ENCODE results near the gene FOXJ2. TPM values are rescaled to one million over a fixed set of nuclear protein-coding genes. Genes with fewer than 3 reads are reported as not detected.
A peak's percentile ranks its signal among the peaks of the same experiment; 100 is the strongest.
"Not testable (repeated sequence)": the region's sequence is repeated elsewhere in the genome, so short reads cannot be mapped to it uniquely, and the experiment has no call there.

Gene FOXJ2
- total RNA-seq, result 16.4 TPM
- long read RNA-seq, partial matches to known transcripts, result 2 of 5 reads
- long read RNA-seq, other reads (novel, unspliced or antisense), result 3 of 5 reads

GRCh38 chr12:8032242-8033152 is at the start of gene FOXJ2:
TSS of gene FOXJ2 (plus strand) at chr12:8032716. CDS start at chr12:8039833, 7,117 bp downstream.
- peak; percentile 95 for DNase-seq (ENCODE audit: low spot score)

DNA sequence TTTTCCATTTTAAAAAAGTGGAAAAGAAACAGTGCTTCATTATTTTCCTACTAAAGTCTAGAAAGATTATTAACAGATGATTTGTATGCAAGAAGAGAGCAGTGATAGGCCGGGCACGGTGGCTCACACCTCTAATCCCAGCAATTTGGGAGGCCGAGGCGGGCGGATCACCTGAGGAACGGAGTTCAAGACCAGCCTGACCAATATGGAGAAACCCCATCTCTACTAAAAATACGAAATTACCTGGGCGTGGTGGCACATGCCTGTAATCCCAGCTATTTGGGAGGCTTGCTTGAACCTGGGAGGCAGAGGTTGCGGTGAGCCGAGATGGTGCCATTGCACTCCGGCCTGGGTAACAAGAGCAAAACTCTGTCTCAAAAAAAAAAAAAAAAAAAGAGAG is 49.5 kb upstream of the FOXJ2 start:
- DNase-seq (ENCODE audit: low spot score), result not testable (repeated sequence)

DNA sequence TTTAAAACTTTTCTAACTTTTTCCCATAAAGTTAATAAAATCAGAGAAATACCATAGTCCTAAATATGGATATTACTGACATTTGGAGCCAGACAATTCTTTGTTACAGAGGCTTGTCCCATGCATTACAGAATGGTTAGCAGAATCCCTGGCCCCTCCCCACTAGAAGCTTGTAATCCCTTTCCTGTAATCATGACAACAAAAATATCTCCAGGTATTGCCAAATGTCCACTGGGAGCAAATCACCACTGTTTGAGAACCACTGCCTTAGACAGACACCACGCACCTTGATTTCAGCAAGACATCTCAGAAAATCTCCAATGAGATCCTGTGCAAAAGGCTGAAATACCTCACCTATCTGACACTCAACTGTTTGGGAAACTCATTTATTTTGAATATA is 49.1 kb upstream of the FOXJ2 start:
- DNase-seq (ENCODE audit: low spot score), result not testable (repeated sequence)

DNA sequence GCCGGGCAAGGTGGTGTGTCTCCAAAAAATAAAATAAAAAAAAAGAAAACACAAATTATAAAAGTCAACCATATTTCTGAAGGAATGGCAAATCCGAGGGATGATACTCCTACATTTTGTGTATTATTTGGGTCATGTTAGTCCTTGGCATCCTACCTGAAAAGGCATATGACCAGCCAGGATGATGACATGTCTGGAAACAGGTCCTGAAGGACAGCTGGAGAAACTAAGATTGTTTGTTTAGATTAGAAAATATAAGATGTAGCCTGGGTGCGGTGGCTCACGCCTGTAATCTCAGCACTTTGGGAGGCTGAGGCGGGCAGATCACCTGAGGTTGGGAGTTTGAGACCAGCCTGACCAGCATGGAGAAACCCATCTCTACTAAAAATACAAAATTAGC is 47.6 kb upstream of the FOXJ2 start:
- no peak for DNase-seq (ENCODE audit: low spot score)

GRCh38 chr12:7985802-7986418 is 46.6 kb upstream of the FOXJ2 start:
- DNase-seq (ENCODE audit: low spot score), result no peak

GRCh38 chr12:7989827-7990491 is 42.6 kb upstream of the FOXJ2 start:
- peak; percentile 75 for DNase-seq (ENCODE audit: low spot score)

DNA sequence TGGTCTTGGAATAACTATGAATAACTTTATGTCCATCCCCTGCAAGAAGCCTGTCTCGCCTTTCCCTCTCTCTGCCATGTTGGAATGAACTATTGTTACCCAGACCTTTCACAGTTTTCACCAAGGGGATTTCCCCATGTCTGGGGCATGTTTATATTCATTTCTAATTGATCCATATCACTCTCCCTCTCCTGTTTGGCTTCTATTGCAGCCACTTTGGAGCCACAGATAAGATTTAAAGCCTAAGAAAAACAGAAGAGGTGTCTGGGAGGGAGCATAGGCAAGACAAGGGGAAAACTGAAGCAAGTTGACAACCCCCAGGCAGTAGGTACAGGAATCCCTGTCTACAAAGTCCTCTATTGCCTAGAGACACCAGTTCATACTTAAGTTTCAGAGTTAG is 41.0 kb upstream of the FOXJ2 start:
- DNase-seq (ENCODE audit: low spot score), result no peak

- DNase-seq (ENCODE audit: low spot score), result no peak
Observed at GRCh38 chr12:7994731-7995205, 37.7 kb upstream of the FOXJ2 start.

DNA sequence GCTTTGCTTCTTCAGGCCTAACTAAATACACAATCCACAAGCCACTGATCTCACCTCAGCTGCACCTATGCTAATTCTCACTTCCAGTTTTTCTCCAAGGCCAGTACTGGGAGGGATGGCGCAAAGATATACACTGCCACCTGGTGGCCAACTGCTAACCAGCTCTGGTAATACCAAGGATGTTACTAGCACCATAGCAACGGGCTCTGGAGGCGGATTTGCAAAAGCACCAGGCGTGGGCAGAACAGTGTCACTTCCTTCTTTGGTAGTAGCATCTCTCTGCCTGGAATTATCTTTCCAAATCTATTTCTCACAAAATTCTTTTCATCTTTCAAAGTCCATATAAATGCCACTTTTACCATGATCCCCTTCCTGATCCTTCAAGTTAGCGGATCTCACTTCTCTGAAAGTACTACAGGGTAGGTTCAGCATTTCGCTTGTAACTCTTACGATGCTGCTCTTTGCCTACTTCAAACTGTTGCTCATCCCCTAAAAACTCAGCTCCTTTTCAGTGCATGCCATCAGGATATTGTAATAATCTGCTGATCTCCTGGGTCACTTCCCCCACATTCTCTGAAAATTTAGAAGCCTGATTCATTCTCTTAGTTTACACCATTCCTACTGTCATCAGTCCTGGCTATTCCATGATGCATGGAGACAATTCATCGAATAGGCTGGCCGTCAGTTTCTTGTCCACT is 37.1 kb upstream of the FOXJ2 start:
- no peak for DNase-seq (ENCODE audit: low spot score)

DNA sequence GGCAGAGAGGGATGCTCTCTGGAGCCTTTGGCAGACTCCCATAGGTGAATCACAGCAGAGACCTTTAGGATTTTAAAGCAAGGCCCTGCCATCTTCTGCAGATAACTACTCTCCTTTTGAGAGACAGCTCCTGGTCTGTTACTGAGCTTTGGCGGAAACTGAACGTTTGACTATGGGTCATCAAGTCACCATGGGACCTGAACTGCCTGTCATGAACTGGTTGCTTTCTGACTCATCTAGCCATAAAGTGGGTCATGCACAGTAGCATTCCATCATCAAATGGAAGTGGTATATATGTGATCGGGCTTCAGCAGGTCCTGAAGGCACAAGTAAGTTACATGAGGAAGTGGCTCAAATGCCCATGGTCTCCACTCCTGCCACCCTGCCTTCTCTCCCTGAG is 31.7 kb upstream of the FOXJ2 start:
- not testable (repeated sequence) for DNase-seq (ENCODE audit: low spot score)

DNA sequence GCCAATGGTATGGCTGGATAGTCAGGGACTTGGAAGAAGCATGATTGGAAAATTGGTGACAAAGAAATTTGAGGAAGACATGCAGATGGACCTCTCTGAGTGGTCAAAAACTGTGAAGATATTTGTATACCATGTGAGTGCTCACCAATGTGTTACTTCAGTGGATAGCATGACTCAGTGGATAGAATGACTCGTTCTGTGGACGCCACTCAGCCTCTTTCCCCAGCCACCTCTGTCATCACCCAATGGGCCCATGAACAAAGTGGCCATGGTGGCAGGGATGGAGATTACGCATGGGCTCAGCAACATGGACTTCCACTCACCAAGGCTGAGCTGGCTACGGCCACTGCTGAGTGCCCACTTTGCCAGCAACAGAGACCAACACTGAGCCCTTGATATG is 31.0 kb upstream of the FOXJ2 start:
- not testable (repeated sequence) for DNase-seq (ENCODE audit: low spot score)

DNA sequence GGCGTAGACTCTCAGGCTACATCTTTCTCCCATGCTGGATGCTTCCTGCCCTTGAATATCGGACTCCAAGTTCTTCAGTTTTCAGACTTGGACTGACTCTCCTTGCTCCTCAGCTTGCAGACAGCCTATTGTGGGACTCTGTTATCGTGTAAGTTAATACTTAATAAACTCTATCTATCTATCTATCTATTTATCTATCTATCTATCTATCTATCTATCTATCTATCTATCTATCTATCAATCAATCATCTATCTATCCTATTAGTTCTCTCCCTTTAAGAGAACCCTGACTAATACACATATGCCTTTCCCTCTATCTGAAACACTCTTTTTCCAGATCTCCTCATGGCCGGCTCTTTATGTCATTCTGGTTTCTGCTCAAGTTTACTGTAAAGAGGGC is 27.6 kb upstream of the FOXJ2 start:
- not testable (repeated sequence) for DNase-seq (ENCODE audit: low spot score)

GRCh38 chr12:8011331-8011730 is 21.2 kb upstream of the FOXJ2 start:
- DNase-seq (ENCODE audit: low spot score), result no peak

DNA sequence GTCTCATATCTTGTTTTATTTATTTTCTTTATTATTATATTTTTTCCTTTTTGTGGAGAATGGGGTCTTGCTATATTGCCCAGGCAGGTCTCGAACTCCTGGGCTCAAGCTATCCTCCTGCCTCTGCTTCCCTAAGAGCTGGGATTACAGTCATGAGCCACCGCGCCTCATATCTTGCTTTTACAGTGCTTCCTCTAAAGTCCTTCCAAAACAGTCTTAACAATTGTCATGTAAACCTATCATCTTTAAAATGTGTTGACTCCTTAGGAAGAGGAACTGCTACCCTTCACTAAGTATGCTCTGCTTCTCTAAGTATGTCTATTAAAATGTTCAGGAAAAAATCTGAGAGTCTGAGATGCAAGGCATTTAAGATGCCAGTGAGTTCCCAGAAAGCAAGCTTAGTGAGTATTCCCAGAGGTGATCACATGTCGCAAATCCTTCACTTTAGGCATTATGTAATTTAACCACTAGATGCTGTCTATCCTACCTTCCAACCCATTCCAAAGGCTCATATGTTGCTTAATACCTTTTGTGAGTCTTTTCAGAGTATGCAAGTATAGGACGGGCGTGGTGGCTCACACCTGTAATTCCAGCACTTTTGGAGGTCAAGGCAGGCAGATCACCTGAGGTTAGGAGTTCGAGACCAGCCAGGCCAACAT is 19.7 kb upstream of the FOXJ2 start:
- DNase-seq (ENCODE audit: low spot score), result no peak

GRCh38 chr12:8014836-8015235 is 17.7 kb upstream of the FOXJ2 start:
- no peak for DNase-seq (ENCODE audit: low spot score)

GRCh38 chr12:8018213-8018612 is 14.3 kb upstream of the FOXJ2 start:
- peak; percentile 35 for DNase-seq (ENCODE audit: low spot score)

DNA sequence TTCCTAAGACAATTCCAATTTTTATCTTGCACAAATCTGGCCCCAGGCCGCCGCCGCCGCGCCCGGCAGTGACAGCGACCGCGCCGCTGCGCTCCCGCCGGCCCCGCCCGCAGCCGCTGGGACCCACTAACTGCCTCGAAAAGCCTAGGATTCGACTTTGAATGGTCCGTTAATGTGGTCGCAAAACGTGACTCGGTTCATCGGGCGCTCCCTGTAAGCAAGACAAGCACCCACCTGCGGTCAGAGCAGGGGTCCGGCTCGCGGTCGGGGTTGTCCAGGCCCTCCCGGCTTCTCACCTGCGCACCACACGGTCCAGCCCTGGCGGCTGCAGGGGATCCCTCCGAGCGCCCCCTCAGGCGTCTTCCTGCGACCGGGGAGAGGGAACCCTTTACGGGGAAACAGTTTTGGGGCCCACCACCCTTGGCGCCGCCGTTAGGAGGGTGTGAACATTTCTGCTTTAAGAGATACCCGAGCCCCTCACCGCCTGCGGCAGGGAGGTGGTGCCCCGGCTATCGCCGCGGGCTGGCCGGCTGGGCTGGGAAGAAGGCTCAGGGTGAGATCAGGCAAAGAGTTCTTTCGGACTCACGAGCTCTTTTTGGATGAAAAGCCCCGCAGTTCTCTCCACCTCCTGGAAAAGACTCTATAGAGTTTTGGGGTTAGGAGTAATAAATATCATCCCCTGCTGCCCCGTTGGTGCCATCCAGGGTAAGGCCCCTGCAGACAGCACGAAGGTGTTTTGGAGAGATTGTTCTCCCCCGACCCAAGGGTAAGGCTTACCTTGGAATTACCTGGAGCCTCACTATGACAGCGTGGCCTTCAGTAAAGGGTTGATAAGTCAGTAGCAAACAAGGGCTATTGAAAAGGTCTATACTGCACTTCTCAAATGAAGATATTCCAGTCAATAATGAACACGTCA is 13.6 kb upstream of the FOXJ2 start:
- peak; percentile 85 for DNase-seq (ENCODE audit: low spot score)

DNA sequence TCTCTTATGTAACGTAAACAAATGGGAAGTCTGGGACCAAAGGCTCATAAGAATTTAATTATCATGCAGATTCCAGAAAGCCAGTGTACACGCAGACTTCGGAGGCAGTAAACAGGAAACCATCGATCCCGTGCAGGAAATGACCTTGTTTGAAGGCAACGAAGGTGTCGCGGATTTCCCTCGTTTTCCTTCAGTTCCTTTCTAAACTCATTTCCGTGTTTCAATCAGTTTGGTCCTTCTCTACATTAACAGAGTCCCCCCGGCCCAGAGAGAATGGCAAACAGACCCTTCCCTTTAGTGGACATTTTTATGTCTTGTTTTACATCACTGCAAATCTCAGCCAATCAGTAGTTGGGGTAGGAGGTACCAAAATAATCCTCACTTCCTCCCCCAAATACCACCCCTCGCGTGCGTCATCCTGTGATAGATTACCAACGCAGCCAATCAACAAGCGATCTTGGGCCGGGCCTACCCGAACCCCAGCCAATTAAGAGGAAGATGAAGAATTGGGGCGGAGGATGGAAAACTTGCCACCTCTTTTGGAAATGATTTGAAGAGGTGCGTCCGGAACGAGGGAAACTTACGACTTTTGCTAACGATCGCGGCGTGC is 6.1 kb upstream of the FOXJ2 start:
- peak; percentile 96 for DNase-seq (ENCODE audit: low spot score)

GRCh38 chr12:8027856-8028255 is 4.7 kb upstream of the FOXJ2 start:
- no peak for DNase-seq (ENCODE audit: low spot score)
